ENCODE measurements around the gene TRPM3. TPM values are rescaled to one million over a fixed set of nuclear protein-coding genes. Genes with fewer than 3 reads are reported as not detected.

Gene TRPM3
- total and polyA plus RNA-seq, 2 donors (not counting 1 experiment from before 2014, with no cell fraction given) = not detected

DNA sequence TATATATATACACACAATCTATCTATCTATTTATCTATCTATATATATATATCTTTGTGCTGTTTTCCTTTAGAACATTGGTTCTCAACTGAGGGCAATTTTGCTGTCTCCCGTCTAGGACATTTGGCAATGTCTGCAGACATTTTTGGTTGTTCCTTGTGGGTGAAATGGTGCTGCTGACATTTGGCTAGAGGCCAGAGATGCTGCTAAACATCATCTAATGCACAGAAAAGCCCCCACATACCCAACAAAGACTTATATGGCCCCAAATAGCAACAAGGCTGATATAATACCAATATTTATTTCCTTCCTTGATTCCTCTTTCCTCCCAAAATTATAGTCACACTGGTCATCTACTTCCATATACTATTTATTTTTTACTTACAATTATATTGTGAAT is 197.5 kb downstream of the TRPM3 start:
- no CpG with 5 or more reads among the region's 1 CpG for WGBS (ENCODE audit: insufficient coverage)
- intact Hi-C loops (cut with micrococcal nuclease) = no loop called here
- Histone ChIP-seq H3K27ac (ENCODE audit: low read length in 2 of 2) (no peak overlapping the region), H3K4me1 (ENCODE audit: control insufficient read depth in 2 of 2, insufficient read depth in 2 of 2, low read length in 2 of 2) (no peaks in the 10 kb centered on the region), H3K27me3 (replicated peaks in 1 of 4; ENCODE audit: control extremely low read depth in 1 of 4, control insufficient read depth in 3 of 4, insufficient read depth in 4 of 4, low read length in 3 of 4) (no peaks in the 10 kb centered on the region), H3K4me3 (ENCODE audit: control extremely low read depth in 1 of 5, extremely low read depth in 1 of 5, insufficient read depth in 1 of 5, low read depth in 2 of 5, low read length in 4 of 5) (no peak overlapping the region), H4K20me1 (ENCODE audit: control insufficient read depth, insufficient read depth, low read length, poor library complexity, severe bottlenecking) (no peaks in the 10 kb centered on the region), H3K9ac (ENCODE audit: low read length) (no peak overlapping the region), H3K36me3 (replicated peaks in 1 of 2; ENCODE audit: control extremely low read depth in 1 of 2, control insufficient read depth in 1 of 2, extremely low read depth in 1 of 2, insufficient read depth in 2 of 2, low read length in 1 of 2) (no peaks in the 10 kb centered on the region), H3K4me2 (replicated peaks; ENCODE audit: low read depth, low read length, poor library complexity, severe bottlenecking) (no peak overlapping the region), H3K9me3 (ENCODE audit: control extremely low read depth in 1 of 3, control insufficient read depth in 2 of 3, insufficient read depth in 1 of 3, low read length in 2 of 3) (no peaks in the 10 kb centered on the region), H2AFZ (ENCODE audit: insufficient read depth, low read depth, low read length, poor library complexity, severe bottlenecking) (no peak overlapping the region), H3K79me2 (ENCODE audit: control insufficient read depth, insufficient read depth, low read length) (no peaks in the 10 kb centered on the region)
- ChIA-PET POLR2A (no interaction called here), CTCF (no interaction called here)
- H3K9me3 Mint-ChIP-seq (ENCODE audit: insufficient read depth) = no peaks in the 10 kb centered on the region
- no peaks in the 10 kb centered on the region for H3K4me1 Mint-ChIP-seq
- no peaks in the 10 kb centered on the region for H3K27me3 Mint-ChIP-seq
- no peak for ATAC-seq (ENCODE audit: low read depth)
- no peak for TF ChIP-seq EZH2 (IDR thresholded peaks at IDR 0.05; ENCODE audit: borderline replicate concordance, insufficient read depth, low read depth, low read length, poor library complexity, severe bottlenecking)
- TF ChIP-seq, protein P1, sequence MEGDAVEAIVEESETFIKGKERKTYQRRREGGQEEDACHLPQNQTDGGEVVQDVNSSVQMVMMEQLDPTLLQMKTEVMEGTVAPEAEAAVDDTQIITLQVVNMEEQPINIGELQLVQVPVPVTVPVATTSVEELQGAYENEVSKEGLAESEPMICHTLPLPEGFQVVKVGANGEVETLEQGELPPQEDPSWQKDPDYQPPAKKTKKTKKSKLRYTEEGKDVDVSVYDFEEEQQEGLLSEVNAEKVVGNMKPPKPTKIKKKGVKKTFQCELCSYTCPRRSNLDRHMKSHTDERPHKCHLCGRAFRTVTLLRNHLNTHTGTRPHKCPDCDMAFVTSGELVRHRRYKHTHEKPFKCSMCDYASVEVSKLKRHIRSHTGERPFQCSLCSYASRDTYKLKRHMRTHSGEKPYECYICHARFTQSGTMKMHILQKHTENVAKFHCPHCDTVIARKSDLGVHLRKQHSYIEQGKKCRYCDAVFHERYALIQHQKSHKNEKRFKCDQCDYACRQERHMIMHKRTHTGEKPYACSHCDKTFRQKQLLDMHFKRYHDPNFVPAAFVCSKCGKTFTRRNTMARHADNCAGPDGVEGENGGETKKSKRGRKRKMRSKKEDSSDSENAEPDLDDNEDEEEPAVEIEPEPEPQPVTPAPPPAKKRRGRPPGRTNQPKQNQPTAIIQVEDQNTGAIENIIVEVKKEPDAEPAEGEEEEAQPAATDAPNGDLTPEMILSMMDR (IDR thresholded peaks at IDR 0.05) = no peak
- no peak for DNase-seq
- H3K27ac Mint-ChIP-seq = no peak overlapping the region
- H3K4me3 Mint-ChIP-seq = no peak overlapping the region

DNA sequence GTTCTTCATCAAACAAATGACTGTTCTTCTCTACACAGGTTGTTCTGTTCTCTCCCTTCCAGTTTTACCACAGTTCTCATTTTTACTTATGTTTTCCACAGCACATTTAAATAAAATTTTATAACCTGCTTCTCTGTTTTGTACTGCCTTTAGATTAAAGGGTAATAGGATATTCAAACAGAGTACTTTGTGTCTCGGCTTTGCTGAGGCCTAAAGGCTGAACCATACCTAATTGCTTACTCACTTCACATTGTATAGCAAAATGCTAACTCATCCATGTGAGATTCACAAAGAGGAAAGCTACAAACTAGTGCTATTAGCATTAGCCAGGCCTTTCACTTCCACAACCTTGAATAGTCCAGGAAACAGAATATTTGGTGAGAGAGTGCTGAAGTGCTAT is 200.3 kb downstream of the TRPM3 start:
- Histone ChIP-seq H3K27me3 (replicated peaks in 1 of 4; ENCODE audit: control extremely low read depth in 1 of 4, control insufficient read depth in 3 of 4, insufficient read depth in 4 of 4, low read length in 3 of 4) (no peaks in the 10 kb centered on the region), H3K36me3 (replicated peaks in 1 of 2; ENCODE audit: control extremely low read depth in 1 of 2, control insufficient read depth in 1 of 2, extremely low read depth in 1 of 2, insufficient read depth in 2 of 2, low read length in 1 of 2) (no peaks in the 10 kb centered on the region), H3K9me3 (ENCODE audit: control extremely low read depth in 1 of 3, control insufficient read depth in 2 of 3, insufficient read depth in 1 of 3, low read length in 2 of 3) (no peaks in the 10 kb centered on the region), H3K79me2 (ENCODE audit: control insufficient read depth, insufficient read depth, low read length) (no peaks in the 10 kb centered on the region), H2AFZ (ENCODE audit: insufficient read depth, low read depth, low read length, poor library complexity, severe bottlenecking) (no peak overlapping the region), H3K9ac (ENCODE audit: low read length) (no peak overlapping the region), H3K4me3 (ENCODE audit: control extremely low read depth in 1 of 5, extremely low read depth in 1 of 5, insufficient read depth in 1 of 5, low read depth in 2 of 5, low read length in 4 of 5) (no peak overlapping the region), H3K27ac (ENCODE audit: low read length in 2 of 2) (no peak overlapping the region), H3K4me1 (ENCODE audit: control insufficient read depth in 2 of 2, insufficient read depth in 2 of 2, low read length in 2 of 2) (no peaks in the 10 kb centered on the region), H3K4me2 (replicated peaks; ENCODE audit: low read depth, low read length, poor library complexity, severe bottlenecking) (no peak overlapping the region), H4K20me1 (ENCODE audit: control insufficient read depth, insufficient read depth, low read length, poor library complexity, severe bottlenecking) (no peaks in the 10 kb centered on the region)
- ChIA-PET POLR2A (no interaction called here), CTCF (no interaction called here)
- Mint-ChIP-seq H3K27me3 (no peaks in the 10 kb centered on the region), H3K9me3 (ENCODE audit: insufficient read depth) (no peaks in the 10 kb centered on the region), H3K4me1 (no peaks in the 10 kb centered on the region), H3K4me3 (no peak overlapping the region), H3K27ac (no peak overlapping the region)
- DNase-seq (no peak), ATAC-seq (ENCODE audit: low read depth) (no peak)
- no CpG with 5 or more reads among the region's 1 CpG for WGBS (ENCODE audit: insufficient coverage)
- no peak for TF ChIP-seq EZH2 (IDR thresholded peaks at IDR 0.05; ENCODE audit: borderline replicate concordance, insufficient read depth, low read depth, low read length, poor library complexity, severe bottlenecking)
- TF ChIP-seq, protein P1 (IDR thresholded peaks at IDR 0.05) = no peak
- intact Hi-C loops (cut with micrococcal nuclease) = no loop called here
